ENCODE results near the gene CHD1.

The CHD1 gene

DNA sequence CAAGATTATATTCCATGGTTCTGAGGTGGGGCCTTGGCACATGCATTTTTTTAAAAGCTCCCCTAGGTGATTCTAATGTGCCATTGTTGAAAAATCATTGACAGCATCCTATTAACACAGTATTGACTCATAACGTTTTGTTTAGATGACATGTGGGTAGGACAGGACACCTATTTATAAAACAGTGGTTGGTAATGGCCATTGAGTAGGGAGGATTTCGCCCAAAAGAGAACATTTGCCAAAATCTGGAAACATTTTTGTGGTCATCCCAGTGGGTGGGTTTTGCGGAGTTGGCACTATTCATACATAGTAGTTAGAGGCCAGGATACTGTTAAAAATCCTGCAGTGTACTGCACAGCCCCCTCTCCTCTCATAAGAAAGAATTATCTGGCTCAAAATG, 6.4 kb upstream of the CHD1 start:
- DNase-seq (ENCODE audit: low spot score): no peak

DNA sequence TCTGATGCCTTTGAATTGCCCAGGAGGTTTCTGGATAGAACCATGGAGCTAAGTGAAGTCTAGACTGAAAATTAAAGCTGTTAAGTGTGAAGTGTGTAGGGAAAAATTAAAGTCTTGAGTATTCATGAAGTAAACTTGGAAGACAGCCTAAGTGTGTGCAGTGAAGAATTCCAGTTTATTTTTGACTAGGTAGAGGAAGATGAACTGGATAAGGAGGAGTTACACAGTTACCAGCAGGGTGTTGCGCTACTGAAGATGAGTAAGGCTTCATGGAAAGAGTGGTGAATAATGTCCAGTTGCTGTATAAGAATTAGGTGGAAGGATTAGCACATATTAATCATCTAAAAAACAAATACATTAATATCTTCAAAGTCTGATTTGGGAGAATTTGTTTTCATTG, 5.7 kb upstream of the CHD1 start:
- DNase-seq (ENCODE audit: low spot score): no peak

DNA sequence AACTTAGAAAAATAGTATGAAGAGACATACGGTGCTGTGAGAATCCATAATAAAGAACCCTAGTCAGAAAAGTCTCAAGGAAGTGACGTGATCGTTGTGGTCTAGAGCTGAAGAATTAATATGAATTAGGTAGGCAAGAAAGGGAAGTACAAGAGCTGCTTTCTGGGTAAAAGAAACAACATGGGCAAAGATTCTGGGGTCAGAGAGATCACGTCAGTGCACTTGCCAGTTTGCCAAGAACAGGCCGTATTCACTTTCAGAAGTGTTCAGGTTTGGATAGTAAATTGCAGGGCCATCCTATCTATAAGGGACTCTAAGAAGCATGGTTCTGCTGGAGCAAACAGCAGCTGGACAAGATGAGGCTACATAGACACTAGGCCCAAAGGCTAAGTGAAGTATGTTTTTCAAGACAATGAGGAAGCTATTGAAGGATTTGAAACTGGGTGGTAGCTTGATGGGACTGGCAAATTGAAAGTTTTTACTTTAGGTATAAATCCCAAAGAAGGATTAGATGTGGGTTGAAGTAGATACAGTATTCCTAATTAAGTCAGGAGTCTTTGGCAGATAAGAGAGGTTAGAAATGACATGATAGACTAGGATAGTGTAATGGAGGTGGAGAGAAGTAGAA, 4.8 kb upstream of the CHD1 start:
- DNase-seq (ENCODE audit: low spot score): peak; percentile 12

DNA sequence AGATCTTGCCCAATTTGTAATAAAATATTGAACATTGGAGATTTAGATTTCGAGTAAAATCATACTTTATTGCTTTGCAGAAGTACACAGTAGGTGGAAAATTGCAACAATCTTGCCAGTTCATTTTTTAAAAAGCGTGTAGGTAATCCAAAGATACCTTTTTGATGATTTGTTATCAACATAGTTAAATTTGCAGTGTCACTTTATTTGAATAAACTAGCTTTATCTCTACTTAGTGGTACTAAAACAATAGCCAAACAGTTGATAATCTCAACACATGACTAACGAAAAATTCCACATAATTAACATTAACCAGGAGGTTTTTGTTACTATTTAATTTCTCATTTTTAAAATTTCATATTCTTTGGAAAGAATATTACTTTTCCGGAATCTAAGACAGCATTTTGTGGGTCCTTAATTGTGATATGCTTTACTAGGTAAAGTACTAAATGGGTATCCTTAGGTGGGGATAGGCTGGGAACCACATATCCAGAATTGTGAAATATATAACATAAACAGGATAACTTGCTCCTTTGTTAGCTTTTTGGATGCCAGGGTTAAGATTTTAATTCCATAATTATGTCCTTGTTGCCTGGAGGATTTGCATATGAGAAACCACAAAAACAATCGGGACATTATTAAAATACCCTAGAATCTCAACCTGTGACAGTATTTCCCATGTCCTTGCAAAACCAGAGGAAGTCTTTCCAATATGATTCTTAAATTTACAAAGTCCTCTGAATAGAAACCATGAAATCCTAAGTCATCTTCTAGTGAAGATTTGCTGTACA, 2.4 kb upstream of the CHD1 start:
- DNase-seq (ENCODE audit: low spot score): no peak

DNA sequence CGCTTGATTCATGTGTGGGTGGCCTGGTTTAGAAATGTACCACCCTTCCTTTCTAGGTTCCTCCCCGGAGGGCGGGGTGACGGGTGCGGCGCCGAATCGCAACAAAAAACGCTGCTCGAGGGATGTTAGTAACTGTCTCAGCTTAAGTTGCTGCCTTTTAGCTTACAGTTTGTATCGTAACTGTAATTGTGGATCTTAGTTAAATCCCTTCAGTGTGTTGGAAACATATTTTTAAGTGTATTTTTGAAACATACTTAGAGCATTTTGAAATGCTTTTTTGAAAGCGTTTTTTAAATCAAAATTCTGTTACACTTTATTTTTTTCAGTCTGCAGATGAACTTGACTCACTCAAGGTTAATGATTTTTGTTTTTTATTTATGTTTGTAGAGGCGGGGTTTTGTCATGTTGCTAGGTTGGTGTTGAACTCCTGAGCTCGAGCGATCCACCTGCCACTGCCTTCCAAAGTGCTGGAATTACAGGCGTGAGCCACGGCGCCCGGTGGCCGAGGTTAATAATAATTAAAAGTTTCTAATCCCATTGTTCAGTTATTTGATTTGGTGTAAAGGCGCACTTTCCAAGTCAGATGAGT, 997 bp upstream of the CHD1 start:
- no peak for DNase-seq (ENCODE audit: low spot score)

DNA sequence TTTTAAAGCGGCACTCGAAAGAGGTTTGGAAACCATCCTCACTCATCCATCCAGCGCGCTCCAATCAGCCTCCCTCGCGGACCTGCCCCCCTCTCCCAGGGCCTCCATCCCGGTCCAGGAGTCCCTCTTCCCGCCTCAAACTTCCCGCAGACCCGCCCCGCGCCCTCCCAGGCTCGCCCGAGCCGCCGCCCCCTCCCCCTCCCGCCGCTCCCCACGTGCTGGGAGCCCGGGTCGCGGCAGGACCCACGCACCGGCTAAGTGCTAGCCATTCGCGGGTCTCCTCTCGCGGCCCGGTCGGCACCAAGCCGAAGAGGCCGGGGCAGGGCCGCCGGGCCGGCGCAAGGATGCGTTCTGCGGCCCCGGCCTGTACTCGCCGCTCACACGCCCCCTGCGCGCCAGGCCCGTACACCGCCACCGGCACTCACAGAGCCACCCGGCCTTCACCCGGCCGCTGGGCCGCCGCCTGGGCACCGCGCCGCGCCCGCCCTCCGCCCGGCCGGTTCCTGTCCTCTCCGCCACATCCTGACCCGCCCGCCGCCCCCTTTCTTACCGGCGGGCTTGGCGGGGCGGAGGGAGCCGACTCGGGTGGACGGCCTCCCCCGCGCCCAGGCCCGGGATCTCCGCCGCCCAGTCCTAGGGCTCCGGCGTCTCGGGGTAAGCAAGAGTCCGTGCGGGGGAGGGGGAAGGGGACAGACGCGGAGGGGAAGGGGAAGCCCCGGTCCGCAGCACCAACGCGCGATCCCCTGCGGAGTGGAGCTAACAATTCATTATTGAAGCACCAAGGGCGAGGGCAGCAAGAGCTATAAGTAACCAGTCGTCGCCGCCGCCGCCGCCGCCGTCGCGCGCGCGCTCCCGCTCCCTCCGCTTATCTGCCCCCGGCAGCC, 576 bp downstream of the CHD1 start:
- peak; percentile 57 for DNase-seq (ENCODE audit: low spot score)

DNA sequence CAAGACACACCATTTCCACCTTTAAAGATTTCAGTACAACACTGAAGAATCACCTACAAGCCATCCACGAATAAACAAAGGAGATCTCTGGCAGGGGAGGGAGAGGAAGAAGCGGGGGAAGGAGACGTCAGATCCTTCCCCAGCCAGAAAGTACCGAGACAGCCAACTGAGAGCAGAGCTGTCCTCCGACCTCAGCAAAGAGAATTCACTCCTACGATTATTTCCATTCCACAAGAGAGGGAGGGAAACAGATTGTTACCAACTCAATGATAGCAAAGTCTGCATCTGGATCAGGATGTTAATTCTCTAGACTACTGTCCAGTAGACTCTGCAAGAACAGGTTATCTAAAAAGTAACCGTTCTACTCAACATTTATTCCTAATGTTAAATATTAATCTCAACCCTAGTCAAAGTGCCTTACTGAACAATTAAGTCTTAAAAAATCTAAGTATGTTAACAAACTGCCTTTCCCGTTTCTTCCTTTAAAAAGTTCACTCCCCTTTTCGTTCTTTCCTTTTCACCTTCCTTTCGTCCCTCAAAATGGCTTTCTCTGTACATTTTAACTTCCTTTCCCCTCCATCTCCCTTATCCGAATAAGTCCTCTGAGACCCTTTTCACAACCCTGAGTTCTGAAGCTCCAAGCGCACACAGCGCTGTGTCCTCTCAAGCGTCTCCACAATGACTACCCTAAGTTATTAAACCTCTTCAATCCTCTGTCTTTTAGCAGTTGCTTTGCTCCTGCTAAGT, 1.4 kb downstream of the CHD1 start:
- DNase-seq (ENCODE audit: low spot score): peak; percentile 58

DNA sequence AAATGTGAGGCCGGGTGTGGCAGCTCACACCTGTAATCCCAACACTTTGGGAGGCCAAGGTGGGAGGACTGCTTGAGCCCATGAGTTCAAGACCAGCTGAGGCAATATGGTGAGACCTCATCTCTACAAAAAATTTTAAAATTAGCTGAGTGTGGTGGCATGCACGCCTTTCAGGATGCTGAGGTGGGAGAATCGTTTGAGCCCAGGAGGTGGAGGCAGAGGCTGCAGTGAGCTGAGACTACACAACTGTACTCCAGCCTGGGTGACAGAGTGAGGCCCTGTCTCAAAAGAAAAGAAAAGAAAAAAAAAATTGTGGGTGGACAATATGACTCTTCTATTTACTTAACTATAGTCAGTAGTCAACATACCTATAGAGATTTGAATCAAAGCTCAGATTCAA, 4.8 kb downstream of the CHD1 start:
- no peak for DNase-seq (ENCODE audit: low spot score)

DNA sequence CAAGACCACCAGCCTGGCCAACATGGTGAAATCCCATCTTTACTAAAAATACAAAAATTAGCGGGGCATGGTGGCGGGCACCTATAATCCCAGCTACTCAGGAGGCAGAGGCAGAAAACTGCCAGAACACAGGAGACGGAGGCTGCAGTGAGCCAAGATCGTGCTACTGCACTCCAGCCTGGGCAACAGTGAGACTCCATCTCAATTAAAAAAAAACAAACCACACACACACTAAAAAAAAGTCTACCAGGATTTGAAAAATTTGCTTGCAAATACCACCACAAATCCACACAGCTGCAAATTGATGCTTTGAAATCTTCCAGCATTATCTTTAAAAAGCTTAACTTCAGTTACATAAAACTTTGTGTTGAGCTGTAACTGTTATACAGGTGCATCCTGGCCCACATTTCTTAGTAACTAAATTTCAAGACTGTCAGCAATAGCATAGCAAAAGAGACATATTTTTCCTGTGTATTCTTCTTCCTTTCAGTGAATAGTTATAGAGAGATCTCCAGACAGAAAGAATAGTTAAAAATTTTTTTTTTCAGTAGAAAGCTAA, 6.8 kb downstream of the CHD1 start:
- no peak for DNase-seq (ENCODE audit: low spot score)

DNA sequence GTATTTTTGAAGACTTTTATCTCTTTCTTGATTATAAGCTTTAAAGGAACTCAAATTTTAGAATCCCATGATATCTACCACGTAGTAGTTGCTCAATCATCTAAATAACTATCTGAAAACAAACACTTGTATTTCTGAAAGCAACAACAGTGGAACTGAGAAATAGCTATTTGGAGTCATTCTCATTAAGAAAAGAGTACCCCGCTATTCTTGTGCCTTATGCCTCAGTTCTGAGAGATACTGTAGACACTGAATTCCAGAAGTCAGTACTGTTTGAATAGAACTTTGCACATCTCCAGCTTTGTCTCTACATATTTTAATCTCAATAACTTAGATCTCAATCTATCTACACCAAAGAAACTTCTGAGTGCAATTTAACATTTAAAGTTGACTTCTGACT, 11.4 kb downstream of the CHD1 start:
- no peak for DNase-seq (ENCODE audit: low spot score)

DNA sequence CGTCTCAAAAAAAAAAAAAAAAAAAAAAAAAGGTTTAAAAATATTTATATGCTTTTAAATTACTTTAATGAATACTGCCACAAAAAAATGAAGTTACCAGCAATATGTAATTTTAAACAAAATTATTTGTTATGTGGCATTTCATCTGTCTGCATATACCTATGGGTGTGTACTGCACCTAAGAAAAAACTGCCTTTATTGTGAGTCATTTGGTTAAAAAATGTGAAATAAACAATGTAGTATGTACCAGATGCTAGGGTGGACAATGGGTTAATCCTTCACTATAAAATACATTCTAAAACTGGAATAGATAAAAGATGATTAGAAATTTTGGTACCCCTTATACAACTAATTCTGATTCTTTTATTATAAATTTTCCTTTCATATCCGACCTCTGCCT, 12.3 kb downstream of the CHD1 start:
- DNase-seq (ENCODE audit: low spot score): no peak

DNA sequence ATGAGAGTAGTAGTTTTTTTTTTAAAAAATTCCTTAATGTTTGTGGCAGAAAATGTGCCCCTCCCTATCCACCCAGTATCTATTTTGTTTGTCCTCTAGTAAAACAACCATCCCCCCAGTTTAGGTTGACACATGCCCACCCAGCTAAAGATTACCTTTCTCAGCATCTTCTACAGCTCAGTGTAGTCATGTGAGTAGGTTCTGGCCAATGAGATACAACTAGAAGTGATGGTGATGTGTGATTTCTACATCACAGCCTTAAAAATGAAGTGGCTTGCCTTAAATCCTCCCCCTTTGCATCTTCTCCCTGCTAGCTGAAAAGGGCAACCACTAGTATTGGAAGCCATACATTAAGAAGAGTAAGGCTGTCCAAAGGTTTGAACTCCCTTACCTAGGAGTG, 14.9 kb downstream of the CHD1 start:
- no peak for DNase-seq (ENCODE audit: low spot score)

DNA sequence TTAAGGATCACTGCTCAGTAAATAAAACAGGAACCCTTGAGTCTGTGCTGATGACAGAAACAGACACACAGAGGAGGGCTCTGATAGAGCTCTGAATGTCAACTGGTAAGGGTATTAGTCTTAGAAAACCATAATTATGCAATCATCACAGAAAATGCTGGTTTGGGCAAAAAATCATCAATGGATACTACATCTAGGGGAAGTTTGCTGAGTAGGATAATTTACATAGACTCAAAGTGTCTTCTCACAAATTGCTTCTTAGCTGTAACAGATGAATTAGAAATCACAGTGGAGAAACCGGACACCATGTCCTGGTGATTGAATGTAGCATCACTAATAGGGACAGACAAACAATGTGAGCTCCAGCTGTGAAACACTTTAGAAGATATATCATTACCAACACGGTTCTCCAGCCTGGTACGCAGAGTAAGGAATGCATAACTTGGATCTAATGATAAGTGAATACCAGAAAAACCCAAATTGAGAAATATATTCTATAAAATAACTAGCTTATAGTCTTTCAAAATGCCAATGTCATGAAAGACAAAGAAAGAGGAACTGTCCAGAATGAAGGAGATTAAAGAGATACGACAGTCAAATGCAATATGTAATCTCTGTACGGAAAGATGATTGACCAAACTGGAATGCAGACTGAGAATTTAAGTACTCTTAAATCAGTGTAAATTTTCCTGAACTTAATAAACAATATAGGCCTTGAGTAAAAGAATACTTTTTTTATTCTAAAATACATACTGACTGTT, 17.3 kb downstream of the CHD1 start:
- no peak for DNase-seq (ENCODE audit: low spot score)

DNA sequence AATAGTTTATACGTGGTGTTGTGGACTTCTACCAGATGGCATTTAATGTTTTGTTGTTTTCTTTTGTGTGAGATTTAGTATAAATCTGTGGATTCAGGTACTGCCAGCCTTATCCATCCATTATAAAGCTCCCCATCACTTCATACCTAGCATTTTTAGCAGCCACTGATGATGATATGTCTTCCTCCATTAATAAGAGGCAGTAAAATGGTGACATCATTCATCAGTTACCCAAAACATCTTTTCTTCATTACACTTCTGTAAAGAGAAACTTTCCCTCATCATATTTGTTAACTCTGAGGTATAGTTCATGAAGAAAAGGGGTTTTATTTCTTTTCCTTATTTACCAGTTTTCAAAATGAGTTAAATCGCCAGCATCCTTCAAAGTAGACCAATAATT, 19.4 kb downstream of the CHD1 start:
- no peak for DNase-seq (ENCODE audit: low spot score)

DNA sequence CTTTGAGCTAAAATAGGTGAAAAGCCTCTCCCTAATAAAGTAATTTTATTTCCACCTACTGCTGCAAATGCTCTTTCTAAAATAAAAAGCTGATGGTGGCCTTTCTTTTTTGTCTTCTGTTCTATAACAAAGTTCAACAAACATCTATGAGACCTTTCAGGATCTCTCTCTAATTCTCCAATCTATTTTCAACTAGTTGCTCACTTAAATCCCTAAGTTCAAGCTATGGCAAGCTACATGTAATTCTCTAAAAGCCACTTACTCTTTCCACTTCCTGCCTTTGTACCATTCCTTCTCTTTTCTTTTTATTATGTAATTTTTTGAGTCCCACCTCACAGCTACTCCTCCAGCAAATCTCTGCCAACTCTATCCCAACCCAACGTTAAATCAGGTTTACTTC, 20.9 kb downstream of the CHD1 start:
- DNase-seq (ENCODE audit: low spot score): no peak

DNA sequence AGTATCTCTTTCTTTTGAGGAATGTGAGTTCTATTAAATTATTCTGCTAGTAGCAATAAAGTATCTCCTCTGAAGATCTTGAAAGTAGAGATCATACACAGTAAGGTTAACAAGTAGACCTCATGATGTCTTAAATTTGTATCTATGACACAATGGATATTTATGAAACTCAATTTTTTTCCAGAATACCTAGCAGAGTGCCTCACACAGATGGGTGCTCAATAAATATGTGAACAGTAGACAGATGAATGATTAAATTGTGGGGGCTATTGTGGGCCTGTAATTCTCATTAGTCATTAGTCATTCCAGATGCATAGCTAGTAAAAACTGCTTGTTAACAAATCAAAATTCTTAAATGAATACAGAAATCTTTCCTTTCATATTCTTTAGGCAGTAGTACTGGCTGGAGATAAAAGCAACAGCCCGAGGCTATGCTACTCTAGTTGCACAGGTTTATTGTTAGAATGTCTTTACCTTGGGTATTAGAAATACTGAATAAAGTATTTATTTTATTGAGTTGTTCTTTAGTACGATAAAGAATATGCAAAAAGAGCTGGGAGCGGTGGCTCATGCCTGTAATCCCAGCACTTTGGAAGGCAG, 22.0 kb downstream of the CHD1 start:
- no peak for DNase-seq (ENCODE audit: low spot score)

DNA sequence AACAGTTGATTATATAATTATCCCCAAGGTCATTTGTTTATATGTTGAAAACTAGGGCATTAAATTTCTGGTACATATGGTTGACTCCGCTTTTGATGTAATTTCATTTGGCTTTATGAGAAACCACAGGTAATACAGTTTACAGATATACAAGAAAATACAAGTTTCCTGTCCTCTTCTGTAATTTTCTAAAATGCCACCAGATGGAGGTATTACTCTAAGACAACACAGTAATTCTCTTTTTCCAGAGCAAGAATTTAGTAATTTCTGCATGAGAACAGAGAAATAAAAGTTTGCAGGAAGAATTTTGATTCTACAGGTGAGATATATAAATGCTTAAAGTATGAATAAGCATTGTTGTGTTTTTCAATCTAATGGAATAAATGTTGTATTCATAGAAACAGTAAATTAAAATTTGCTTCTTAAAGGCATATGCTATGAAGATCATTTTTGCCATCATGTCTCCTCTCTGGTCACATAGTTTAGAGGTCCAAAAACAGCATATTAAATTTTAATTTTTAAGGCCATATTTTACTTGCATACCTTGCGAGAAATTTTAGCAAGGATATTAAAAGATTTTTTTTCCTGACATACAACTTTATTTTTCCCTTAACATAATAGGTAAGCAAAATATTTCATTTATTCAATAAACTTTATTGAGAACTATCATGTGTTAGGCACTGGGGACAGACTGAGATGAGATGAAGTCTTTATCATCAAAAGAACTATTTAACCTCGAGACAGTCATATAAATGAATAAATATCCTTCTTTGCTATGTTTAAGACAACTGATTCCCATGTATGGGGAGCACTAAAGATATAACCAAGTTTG, 22.7 kb downstream of the CHD1 start:
- peak; percentile 29 for DNase-seq (ENCODE audit: low spot score)

DNA sequence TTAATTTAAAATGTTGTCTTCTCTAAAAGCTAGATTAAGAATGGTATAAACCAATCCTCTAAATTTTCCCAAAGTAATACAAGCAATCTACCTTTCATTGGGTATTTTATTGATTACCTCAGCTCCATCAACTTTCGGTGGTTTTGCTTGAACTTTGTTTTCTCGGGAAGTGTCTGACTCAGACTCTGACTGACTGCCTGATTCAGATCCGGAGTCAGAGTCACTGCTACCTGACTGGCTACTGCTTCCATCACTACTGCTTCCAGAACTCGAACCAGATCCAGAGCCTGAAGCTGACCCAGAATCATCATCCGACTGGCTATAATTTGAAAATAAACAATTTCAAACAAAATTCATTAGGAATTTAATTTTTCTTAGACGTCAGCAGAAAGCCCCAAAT, 24.0 kb downstream of the CHD1 start:
- no peak for DNase-seq (ENCODE audit: low spot score)

DNA sequence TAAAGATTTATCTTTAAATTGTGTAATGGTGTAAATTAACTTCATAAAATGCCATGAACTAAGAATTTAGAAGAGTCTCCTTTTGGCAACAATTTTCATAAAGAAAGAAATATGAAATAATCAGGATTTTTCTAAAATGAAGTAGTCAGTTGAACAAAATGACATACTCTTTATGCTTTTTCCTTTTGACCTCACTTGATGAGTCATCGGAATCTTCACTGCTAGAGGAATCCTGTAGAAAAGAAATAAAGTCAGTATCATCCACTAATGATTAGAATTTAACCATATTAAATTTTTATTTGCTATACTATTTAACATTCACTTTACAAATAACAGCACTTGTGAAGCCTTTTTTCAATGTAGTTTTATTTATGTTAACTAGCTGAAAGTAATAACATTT, 26.1 kb downstream of the CHD1 start:
- DNase-seq (ENCODE audit: low spot score): no peak
